GM12878 (cell line): ENCODE results near the gene EGR4. TPM values are rescaled to one million over a fixed set of nuclear protein-coding genes. Genes with fewer than 3 reads are reported as not detected.

Experiments used
- ASH2L ChIP-seq: fragments of 300-600, 200-600 bp; sonication (generic); IDR thresholded peaks from 2 replicates; pipeline ENCODE4 v1.6.1; 2017; ENCODE audit warnings: low read depth, mild to moderate bottlenecking, borderline replicate concordance
- ATF7 ChIP-seq: fragments of 450-650 bp; IDR thresholded peaks from 2 replicates; pipeline ENCODE4 v1.6.1; 2016; ENCODE audit warnings: low read depth, mild to moderate bottlenecking
- CHD2 ChIP-seq: IDR thresholded peaks from 2 replicates; pipeline ENCODE4 v1.6.1; 2011; ENCODE audit warnings: low read depth, low read length, improper control_type of control experiment, borderline replicate concordance
- FOXM1 ChIP-seq: IDR thresholded peaks from 2 replicates; pipeline ENCODE4 v1.6.1; 2012; ENCODE audit warnings: low read depth, mild to moderate bottlenecking, inconsistent platforms, low read length, moderate library complexity
- GABPA ChIP-seq: IDR thresholded peaks from 2 replicates; pipeline ENCODE4 v1.6.1; 2014; ENCODE audit warnings: antibody characterized with exemption, low read depth, mild to moderate bottlenecking, inconsistent platforms
- GATAD2B ChIP-seq: fragments of 450-650 bp; conservative IDR thresholded peaks from 2 replicates; pipeline ENCODE4 v1.6.1; 2017; ENCODE audit warnings: low read depth, mild to moderate bottlenecking, moderate library complexity
- HDAC2 ChIP-seq: fragments of 200-600 bp; sonication (generic); IDR thresholded peaks from 2 replicates; pipeline ENCODE4 v1.6.1; 2017
- MXI1 ChIP-seq: fragments of 150-350 bp; IDR thresholded peaks from 2 replicates; pipeline ENCODE4 v1.6.1; 2011; ENCODE audit warnings: low read depth, mild to moderate bottlenecking, inconsistent platforms, low read length, improper control_type of control experiment
- NR2C1 ChIP-seq: fragments of 450-650 bp; IDR thresholded peaks from 2 replicates; pipeline ENCODE4 v1.6.1; 2017; ENCODE audit warnings: antibody characterized with exemption, mild to moderate bottlenecking, moderate library complexity
- POLR2AphosphoS2 ChIP-seq: IDR thresholded peaks from 2 replicates; pipeline ENCODE4 v1.6.1; 2011; ENCODE audit warnings: low read depth, mild to moderate bottlenecking, low read length, improper control_type of control experiment, moderate library complexity
- RUNX3 ChIP-seq: IDR thresholded peaks from 2 replicates; pipeline ENCODE4 v1.6.1; 2012; ENCODE audit warnings: low read length, inconsistent platforms
- SMAD1 ChIP-seq: fragments of 450-650 bp; IDR thresholded peaks from 2 replicates; pipeline ENCODE4 v1.6.1; 2018; ENCODE audit warnings: mild to moderate bottlenecking, low read depth; ENCODE audit not compliant: partially characterized antibody
- SP1 ChIP-seq: IDR thresholded peaks from one replicate; pipeline ENCODE4 v1.6.1; 2011; ENCODE audit warnings: low read depth, low read length
- SUPT20H ChIP-seq: IDR thresholded peaks from 2 replicates; pipeline ENCODE4 v1.6.1; 2011; ENCODE audit warnings: low read depth, mild to moderate bottlenecking, low read length, moderate library complexity, borderline replicate concordance; ENCODE audit not compliant: control insufficient read depth
- WRNIP1 ChIP-seq: IDR thresholded peaks from 2 replicates; pipeline ENCODE4 v1.6.1; 2011; ENCODE audit warnings: low read depth, low read length, improper control_type of control experiment, borderline replicate concordance
- ZNF207 ChIP-seq: fragments of 450-650 bp; IDR thresholded peaks from 2 replicates; pipeline ENCODE4 v1.6.1; 2014; ENCODE audit warnings: antibody characterized with exemption, mild to moderate bottlenecking, borderline replicate concordance
- ZNF217 ChIP-seq: fragments of 450-650 bp; IDR thresholded peaks from 2 replicates; pipeline ENCODE4 v1.6.1; 2017; ENCODE audit warnings: antibody characterized with exemption, mild to moderate bottlenecking
- ZNF384 ChIP-seq: IDR thresholded peaks from 2 replicates; pipeline ENCODE4 v1.6.1; 2012; ENCODE audit warnings: low read depth, mild to moderate bottlenecking, low read length, improper control_type of control experiment, borderline replicate concordance
- polyA plus RNA-seq, 11 experiments: library from polyadenylated mRNA; depleted of rRNA in 4 of 11; unstranded in 6 of 11; stranded (reverse) in 5 of 11; fragments of >200 nt; fragmentation: Nextera tagmentation in 4 of 11; fragmentation: Illumina TruSeq in 1 of 11; extraction: Ambion mirVana in 4 of 11; extraction: Trizol in 1 of 11; gene quantifications; 1 replicate in 1 of 11; 2 replicates in 10 of 11; pipeline versions ENCODE4 v1.2.1 to v1.2.3, GENCODE V29; 2011 to 2016; ENCODE audit warnings: inconsistent platforms in 2 of 11, missing spikeins in 2 of 11, low read depth in 1 of 11
- total RNA-seq, 4 experiments: library from RNA; depleted of rRNA in 3 of 4; stranded (reverse); fragments of >200 nt in 3 of 4; fragmentation: Illumina TruSeq in 1 of 4; extraction: Trizol in 1 of 4; gene quantifications; 2 replicates each; pipeline versions ENCODE4 v1.2.1 to v1.2.3, GENCODE V29; 2013 to 2021
- TF ChIP-seq, protein P1 (sequence below): fragments of 450-650 bp; IDR thresholded peaks from 2 replicates; pipeline ENCODE4 v1.6.1; 2017; ENCODE audit warnings: mild to moderate bottlenecking
- TF ChIP-seq, protein P2 (sequence below): fragments of 450-650 bp; IDR thresholded peaks from 2 replicates; pipeline ENCODE4 v1.6.1; 2017; ENCODE audit warnings: low read depth, mild to moderate bottlenecking, moderate library complexity
- TF ChIP-seq, protein P3 (sequence below): fragments of 450-650 bp; IDR thresholded peaks from 2 replicates; pipeline ENCODE4 v1.6.1; 2017; ENCODE audit warnings: antibody characterized with exemption, mild to moderate bottlenecking, moderate library complexity
- TF ChIP-seq, protein P4 (sequence below): fragments of 450-650 bp; conservative IDR thresholded peaks from 2 replicates; pipeline ENCODE4 v1.6.1; 2017; ENCODE audit warnings: mild to moderate bottlenecking, moderate library complexity

EGR4 gene
- total and polyA plus RNA-seq, 10 of the 15 experiments (the other 5 are each of a cell fraction or from before 2014, with no cell fraction given), result 0.07 TPM; not detected in 9

DNA sequence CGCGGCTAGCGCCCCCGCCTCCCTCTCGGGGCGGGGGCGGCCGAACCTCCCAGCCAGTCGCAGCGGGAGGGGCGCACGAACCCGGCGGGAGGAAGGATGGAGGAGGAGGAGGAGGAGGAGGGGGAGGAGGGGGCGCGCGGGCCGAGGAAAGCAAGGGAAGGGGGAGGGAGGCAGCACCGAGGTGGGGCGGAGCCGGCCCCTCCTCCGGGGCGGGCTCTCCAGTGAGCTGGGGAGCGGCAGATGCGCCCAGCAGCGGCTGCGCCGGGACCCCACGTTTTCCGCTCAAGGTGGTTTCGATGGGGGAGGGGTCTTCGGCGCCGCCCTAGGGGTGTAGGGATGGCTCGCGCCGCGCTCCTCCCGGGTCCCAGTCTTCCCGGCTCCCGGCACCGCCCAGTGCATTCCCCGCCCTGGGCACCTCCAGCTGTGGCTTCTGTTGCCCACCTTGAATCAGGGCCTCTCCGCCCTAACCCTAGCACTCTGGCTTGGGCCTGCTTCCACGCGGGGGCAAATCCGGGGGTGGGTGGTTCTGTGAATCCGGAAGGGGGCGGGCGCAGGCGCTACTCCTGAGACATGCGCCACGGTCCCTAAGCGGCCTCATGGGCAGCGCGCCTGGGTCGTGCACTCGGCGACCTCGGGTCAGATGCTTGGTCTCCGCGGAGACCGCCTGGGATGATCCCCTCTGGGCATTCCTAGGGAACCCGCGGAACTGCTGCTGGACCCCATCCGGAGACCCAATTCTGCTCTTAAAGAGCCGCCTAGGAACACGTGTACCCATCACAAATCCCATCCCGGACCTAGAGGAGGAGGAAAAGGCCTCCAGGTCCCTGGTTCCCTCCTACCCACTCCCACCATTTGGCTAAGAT, 8.8 kb downstream of the EGR4 start, which contains the start of gene FBXO41 (continued):
- TF ChIP-seq MXI1, result peak; percentile 58; the same call in 1 of the 2 replicates
- no peak; the same call in 1 of the 2 replicates for TF ChIP-seq POLR2AphosphoS2
- 0 out of 2 replicates have a peak, but pooled peaks have one; percentile 62 for TF ChIP-seq CHD2
- TF ChIP-seq, protein P1, sequence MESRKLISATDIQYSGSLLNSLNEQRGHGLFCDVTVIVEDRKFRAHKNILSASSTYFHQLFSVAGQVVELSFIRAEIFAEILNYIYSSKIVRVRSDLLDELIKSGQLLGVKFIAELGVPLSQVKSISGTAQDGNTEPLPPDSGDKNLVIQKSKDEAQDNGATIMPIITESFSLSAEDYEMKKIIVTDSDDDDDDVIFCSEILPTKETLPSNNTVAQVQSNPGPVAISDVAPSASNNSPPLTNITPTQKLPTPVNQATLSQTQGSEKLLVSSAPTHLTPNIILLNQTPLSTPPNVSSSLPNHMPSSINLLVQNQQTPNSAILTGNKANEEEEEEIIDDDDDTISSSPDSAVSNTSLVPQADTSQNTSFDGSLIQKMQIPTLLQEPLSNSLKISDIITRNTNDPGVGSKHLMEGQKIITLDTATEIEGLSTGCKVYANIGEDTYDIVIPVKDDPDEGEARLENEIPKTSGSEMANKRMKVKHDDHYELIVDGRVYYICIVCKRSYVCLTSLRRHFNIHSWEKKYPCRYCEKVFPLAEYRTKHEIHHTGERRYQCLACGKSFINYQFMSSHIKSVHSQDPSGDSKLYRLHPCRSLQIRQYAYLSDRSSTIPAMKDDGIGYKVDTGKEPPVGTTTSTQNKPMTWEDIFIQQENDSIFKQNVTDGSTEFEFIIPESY, result no peak
- no peak for TF ChIP-seq SUPT20H
- TF ChIP-seq RUNX3, result peak; percentile 50
- no peak for TF ChIP-seq ZNF217
- no peak; the same call in none of the 2 replicates for TF ChIP-seq NR2C1
- TF ChIP-seq, protein P2, sequence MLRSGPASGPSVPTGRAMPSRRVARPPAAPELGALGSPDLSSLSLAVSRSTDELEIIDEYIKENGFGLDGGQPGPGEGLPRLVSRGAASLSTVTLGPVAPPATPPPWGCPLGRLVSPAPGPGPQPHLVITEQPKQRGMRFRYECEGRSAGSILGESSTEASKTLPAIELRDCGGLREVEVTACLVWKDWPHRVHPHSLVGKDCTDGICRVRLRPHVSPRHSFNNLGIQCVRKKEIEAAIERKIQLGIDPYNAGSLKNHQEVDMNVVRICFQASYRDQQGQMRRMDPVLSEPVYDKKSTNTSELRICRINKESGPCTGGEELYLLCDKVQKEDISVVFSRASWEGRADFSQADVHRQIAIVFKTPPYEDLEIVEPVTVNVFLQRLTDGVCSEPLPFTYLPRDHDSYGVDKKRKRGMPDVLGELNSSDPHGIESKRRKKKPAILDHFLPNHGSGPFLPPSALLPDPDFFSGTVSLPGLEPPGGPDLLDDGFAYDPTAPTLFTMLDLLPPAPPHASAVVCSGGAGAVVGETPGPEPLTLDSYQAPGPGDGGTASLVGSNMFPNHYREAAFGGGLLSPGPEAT, result no peak
- TF ChIP-seq, protein P3, sequence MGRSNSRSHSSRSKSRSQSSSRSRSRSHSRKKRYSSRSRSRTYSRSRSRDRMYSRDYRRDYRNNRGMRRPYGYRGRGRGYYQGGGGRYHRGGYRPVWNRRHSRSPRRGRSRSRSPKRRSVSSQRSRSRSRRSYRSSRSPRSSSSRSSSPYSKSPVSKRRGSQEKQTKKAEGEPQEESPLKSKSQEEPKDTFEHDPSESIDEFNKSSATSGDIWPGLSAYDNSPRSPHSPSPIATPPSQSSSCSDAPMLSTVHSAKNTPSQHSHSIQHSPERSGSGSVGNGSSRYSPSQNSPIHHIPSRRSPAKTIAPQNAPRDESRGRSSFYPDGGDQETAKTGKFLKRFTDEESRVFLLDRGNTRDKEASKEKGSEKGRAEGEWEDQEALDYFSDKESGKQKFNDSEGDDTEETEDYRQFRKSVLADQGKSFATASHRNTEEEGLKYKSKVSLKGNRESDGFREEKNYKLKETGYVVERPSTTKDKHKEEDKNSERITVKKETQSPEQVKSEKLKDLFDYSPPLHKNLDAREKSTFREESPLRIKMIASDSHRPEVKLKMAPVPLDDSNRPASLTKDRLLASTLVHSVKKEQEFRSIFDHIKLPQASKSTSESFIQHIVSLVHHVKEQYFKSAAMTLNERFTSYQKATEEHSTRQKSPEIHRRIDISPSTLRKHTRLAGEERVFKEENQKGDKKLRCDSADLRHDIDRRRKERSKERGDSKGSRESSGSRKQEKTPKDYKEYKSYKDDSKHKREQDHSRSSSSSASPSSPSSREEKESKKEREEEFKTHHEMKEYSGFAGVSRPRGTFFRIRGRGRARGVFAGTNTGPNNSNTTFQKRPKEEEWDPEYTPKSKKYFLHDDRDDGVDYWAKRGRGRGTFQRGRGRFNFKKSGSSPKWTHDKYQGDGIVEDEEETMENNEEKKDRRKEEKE, result no peak
- no peak for TF ChIP-seq ASH2L
- TF ChIP-seq, protein P4, sequence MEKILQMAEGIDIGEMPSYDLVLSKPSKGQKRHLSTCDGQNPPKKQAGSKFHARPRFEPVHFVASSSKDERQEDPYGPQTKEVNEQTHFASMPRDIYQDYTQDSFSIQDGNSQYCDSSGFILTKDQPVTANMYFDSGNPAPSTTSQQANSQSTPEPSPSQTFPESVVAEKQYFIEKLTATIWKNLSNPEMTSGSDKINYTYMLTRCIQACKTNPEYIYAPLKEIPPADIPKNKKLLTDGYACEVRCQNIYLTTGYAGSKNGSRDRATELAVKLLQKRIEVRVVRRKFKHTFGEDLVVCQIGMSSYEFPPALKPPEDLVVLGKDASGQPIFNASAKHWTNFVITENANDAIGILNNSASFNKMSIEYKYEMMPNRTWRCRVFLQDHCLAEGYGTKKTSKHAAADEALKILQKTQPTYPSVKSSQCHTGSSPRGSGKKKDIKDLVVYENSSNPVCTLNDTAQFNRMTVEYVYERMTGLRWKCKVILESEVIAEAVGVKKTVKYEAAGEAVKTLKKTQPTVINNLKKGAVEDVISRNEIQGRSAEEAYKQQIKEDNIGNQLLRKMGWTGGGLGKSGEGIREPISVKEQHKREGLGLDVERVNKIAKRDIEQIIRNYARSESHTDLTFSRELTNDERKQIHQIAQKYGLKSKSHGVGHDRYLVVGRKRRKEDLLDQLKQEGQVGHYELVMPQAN, result peak; percentile 43; the same call in 1 of the 2 replicates
- TF ChIP-seq GABPA, result no peak
- TF ChIP-seq WRNIP1, result no peak
- no peak for TF ChIP-seq ATF7
- TF ChIP-seq SMAD1, result no peak
- peak; percentile 11 for TF ChIP-seq SP1
- TF ChIP-seq FOXM1, result no peak
- no peak for TF ChIP-seq HDAC2
- TF ChIP-seq ZNF207, result no peak
- TF ChIP-seq GATAD2B, result peak; percentile 86
- TF ChIP-seq ZNF384, result no peak
